Vagina (tissue), 2 donors: ENCODE data around the gene CCSER1. TPM values are rescaled to one million over a fixed set of nuclear protein-coding genes. Genes with fewer than 3 reads are reported as not detected.
"Not testable (repeated sequence)": the region's sequence is repeated elsewhere in the genome, so short reads cannot be mapped to it uniquely, and the experiment has no call there.

Experiments used
- DNase-seq, 2 donors: peaks; one replicate each; pipeline ENCODE4 v3.0.0-alpha.2; 2017; ENCODE audit errors: extremely low spot score in 2 of 2
- H3K27ac ChIP-seq: fragments of 200-600 bp; sonication (generic); one replicate; pipeline ENCODE4 v1.5.1; 2019
- H3K27me3 ChIP-seq: fragments of 200-600 bp; sonication (generic); one replicate; pipeline ENCODE4 v1.5.1; 2019
- H3K36me3 ChIP-seq, 2 donors: fragments of 200-600 bp; sonication (generic); one replicate each; pipeline ENCODE4 v1.5.1; 2017 to 2019
- H3K4me1 ChIP-seq: fragments of 200-600 bp; sonication (generic); one replicate; pipeline ENCODE4 v1.5.1; 2019
- H3K4me3 ChIP-seq, 2 donors: fragments of 200-600 bp; sonication (generic); 1 replicate in 1 of 2; 2 replicates in 1 of 2; pipeline ENCODE4 v1.5.1; 2016 to 2019
- H3K9me3 ChIP-seq: fragments of 200-600 bp; sonication (generic); one replicate; pipeline ENCODE4 v1.5.1; 2019
- CTCF ChIP-seq, 3 experiments: fragments of 450-650 bp in 2 of 3; fragments of 200-600 bp in 1 of 3; sonication (generic) in 1 of 3; IDR thresholded peaks; one replicate each; pipeline ENCODE4 v1.5.1; 2017 to 2019; ENCODE audit warnings: antibody characterized with exemption in 3 of 3, mild to moderate bottlenecking in 2 of 3, moderate library complexity in 2 of 3
- POLR2A ChIP-seq, 2 donors: fragments of 450-650 bp; IDR thresholded peaks; one replicate each; pipeline ENCODE4 v1.6.1; 2017; ENCODE audit warnings: antibody characterized with exemption in 2 of 2, mild to moderate bottlenecking in 2 of 2, moderate library complexity in 2 of 2
- POLR2AphosphoS5 ChIP-seq, 2 donors: sonication (generic); formaldehyde crosslinking; IDR thresholded peaks; one replicate each; pipeline ENCODE4 v1.9.0; 2017; ENCODE audit warnings: antibody characterized with exemption in 2 of 2, mild to moderate bottlenecking in 2 of 2, low read depth in 1 of 2; ENCODE audit not compliant: insufficient read depth in 1 of 2
- intact Hi-C: fragments of 100-400 bp; cut with DNase I; formaldehyde crosslinking; loops from one replicate; pipeline ENCODE4 v1.15.1; 2023
- total RNA-seq: library from RNA; depleted of rRNA; stranded (reverse); fragments of >200 nt; gene quantifications from one replicate; pipeline ENCODE4 v1.2.3, GENCODE V29; 2016

The CCSER1 gene
- total RNA-seq, 1 donor from 2014 or later, result 8.1 TPM

GRCh38 chr4:90306810-90307209, 179.6 kb downstream of the CCSER1 start:
- intact Hi-C loops, result no loop called here
- no peak for TF ChIP-seq POLR2AphosphoS5 (IDR thresholded peaks at IDR 0.05; ENCODE audit: insufficient read depth in 1 of 2, low read depth in 1 of 2)
- TF ChIP-seq CTCF (IDR thresholded peaks at IDR 0.05), result no peak
- TF ChIP-seq POLR2A (IDR thresholded peaks at IDR 0.05), result no peak
- DNase-seq, result no peak
- Histone ChIP-seq H3K27ac (no peak overlapping the region), H3K4me1 (no peaks in the 10 kb centered on the region), H3K9me3 (no peaks in the 10 kb centered on the region), H3K4me3 (no peak overlapping the region), H3K27me3 (no peaks in the 10 kb centered on the region), H3K36me3 (no peaks in the 10 kb centered on the region)

DNA sequence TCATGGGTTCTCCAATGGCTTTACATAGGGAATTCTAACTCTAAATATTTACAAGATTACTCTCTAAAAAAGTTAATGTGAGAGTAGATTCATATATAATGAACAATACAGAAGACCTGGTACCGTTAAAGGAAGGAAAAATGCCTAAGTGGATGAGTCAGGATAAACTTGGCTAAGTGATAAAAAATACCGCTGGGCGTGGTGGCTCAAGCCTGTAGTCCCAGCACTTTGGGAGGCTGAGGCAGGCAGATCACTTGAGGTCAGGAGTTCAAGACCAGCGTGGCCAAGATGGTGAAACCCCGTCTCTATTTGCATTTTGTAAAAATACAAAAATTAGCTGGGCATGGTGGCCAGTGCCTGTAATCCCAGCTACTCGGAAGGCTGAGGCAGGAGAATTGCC, 189.9 kb downstream of the CCSER1 start:
- H3K27ac ChIP-seq, H3K27me3 ChIP-seq, DNase-seq, H3K9me3 ChIP-seq, intact Hi-C loops, H3K4me3 ChIP-seq, H3K36me3 ChIP-seq: not testable (repeated sequence)
- H3K4me1 ChIP-seq, result peaks cover 19% of the 10 kb centered on the region

DNA sequence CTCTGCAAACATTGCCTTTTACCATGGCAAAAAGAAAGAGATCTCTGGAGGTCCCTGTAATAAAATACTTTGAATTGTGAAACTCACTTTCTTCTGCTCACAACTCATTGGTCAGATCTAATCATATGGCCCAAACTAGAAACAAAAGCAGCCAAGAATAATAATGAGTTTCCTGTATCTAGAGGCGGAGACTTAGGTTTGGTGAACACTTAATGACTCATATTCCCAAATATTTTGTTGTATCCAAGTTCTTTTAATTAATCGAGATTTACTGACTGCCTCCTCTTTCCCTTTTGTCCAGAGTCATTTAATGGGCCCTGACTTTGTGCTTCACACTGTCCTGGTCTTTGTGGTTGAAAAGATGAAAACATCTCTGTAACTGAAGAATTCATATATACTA, 190.6 kb downstream of the CCSER1 start:
- no peak overlapping the region for H3K4me3 ChIP-seq

DNA sequence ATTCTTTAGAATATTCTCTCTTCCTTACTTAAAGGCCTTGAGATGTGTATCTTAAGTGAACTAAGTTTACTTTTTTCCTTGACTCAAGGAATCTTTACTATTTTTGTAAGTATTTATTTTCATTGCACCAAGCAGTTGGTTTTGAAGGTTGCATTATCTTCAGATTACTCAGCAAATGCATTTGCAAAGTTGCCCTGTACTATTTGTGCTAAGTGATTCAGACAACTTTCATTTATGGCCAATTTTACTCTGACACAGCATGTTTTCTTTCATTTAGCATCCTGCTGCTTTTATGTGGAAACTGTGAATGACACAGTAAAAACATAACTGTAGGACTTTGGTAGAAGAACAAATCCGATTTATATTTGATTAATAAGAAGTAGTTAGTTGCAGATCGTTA, 191.0 kb downstream of the CCSER1 start:
- H3K27ac ChIP-seq, result no peak overlapping the region
- H3K4me3 ChIP-seq, result no peak overlapping the region
- H3K27me3 ChIP-seq, result no peaks in the 10 kb centered on the region
- no peak for DNase-seq
- intact Hi-C loops, result no loop called here
- H3K9me3 ChIP-seq, result no peaks in the 10 kb centered on the region
- H3K4me1 ChIP-seq, result peaks cover 19% of the 10 kb centered on the region
- TF ChIP-seq POLR2AphosphoS5 (IDR thresholded peaks at IDR 0.05; ENCODE audit: insufficient read depth in 1 of 2, low read depth in 1 of 2), result no peak
- no peaks in the 10 kb centered on the region for H3K36me3 ChIP-seq

More for the DNA sequence above, 190.6 kb downstream of the CCSER1 start:
- Histone ChIP-seq H3K36me3 (no peaks in the 10 kb centered on the region), H3K4me1 (peaks cover 19% of the 10 kb centered on the region), H3K9me3 (no peaks in the 10 kb centered on the region), H3K27ac (no peak overlapping the region), H3K27me3 (no peaks in the 10 kb centered on the region)
- no peak for TF ChIP-seq POLR2A (IDR thresholded peaks at IDR 0.05)
- DNase-seq, result no peak
- intact Hi-C loops, result no loop called here

DNA sequence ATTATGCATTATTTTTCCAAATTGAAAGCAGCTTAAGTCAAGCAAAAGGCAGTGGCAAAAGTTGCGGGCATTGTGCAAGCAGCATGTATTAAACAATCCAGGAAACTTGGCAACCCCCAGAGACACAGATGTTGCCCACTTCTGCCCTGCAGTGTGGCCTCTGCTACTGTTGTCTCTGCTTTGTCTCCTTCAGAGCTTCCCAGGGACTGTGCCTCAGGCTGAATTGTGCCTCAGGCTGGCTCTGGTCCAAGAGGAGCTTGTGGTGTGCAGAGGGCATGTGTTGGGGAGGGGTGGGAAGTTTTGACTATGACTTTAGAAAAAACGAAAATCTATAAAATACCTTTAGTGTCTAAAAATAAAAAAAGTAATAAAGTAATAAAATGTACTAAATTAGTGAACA, 201.4 kb downstream of the CCSER1 start:
- TF ChIP-seq POLR2AphosphoS5 (IDR thresholded peaks at IDR 0.05; ENCODE audit: insufficient read depth in 1 of 2, low read depth in 1 of 2) (no peak), CTCF (IDR thresholded peaks at IDR 0.05) (no peak), POLR2A (IDR thresholded peaks at IDR 0.05) (no peak)
- H3K9me3 ChIP-seq, result no peaks in the 10 kb centered on the region
- intact Hi-C loops, result no loop called here
- H3K4me1 ChIP-seq, result no peaks in the 10 kb centered on the region
- no peak overlapping the region for H3K27ac ChIP-seq
- no peaks in the 10 kb centered on the region for H3K27me3 ChIP-seq
- H3K36me3 ChIP-seq, result no peaks in the 10 kb centered on the region
- no peak for DNase-seq
- H3K4me3 ChIP-seq, result no peak overlapping the region

DNA sequence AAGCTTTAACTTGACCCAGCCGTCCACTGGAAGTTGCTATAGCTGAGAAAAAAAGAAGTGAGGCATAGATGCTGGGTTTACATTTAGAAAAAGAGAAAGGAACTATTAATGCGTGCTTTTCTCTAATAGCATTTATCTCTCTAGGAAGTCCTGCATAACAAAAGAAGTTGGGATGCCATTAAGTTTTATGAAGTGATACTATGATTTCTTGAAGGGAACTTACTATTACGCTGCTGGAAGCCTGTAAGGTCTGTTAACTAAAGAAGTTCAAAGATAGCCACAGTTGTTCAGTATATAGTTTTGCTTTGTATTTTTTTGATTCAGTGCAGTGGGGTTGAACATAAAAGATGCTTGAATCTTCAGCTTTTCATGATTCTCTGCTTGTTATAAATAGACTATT, 203.4 kb downstream of the CCSER1 start:
- DNase-seq, result no peak
- no peak overlapping the region for H3K4me3 ChIP-seq
- H3K9me3 ChIP-seq, result no peaks in the 10 kb centered on the region
- TF ChIP-seq POLR2A (IDR thresholded peaks at IDR 0.05) (no peak), CTCF (IDR thresholded peaks at IDR 0.05) (no peak), POLR2AphosphoS5 (IDR thresholded peaks at IDR 0.05; ENCODE audit: insufficient read depth in 1 of 2, low read depth in 1 of 2) (no peak)
- intact Hi-C loops, result no loop called here
- no peaks in the 10 kb centered on the region for H3K4me1 ChIP-seq
- H3K36me3 ChIP-seq, result no peaks in the 10 kb centered on the region
- H3K27me3 ChIP-seq, result no peaks in the 10 kb centered on the region
- H3K27ac ChIP-seq, result no peak overlapping the region
